K562 (cell line): ENCODE data around the gene ZNF439.

Source experiments
- CTCF ChIP-seq, 3 experiments: IDR thresholded peaks in 2 of 3; conservative IDR thresholded peaks in 1 of 3; 2 replicates each; pipeline ENCODE4 v1.5.1; 2011 to 2012; ENCODE audit warnings: low read length in 3 of 3, mild to moderate bottlenecking in 3 of 3, control low read depth in 2 of 3, improper control_type of control experiment in 1 of 3, inconsistent platforms in 1 of 3, low read depth in 1 of 3, mixed read lengths in 1 of 3, moderate library complexity in 1 of 3; ENCODE audit not compliant: insufficient read depth in 2 of 3
- DNMT1 ChIP-seq: fragments of 450-650 bp; IDR thresholded peaks from 2 replicates; pipeline ENCODE4 v1.6.1; 2016; ENCODE audit warnings: antibody characterized with exemption, mild to moderate bottlenecking
- FOXO4 ChIP-seq: fragments of 450-650 bp; formaldehyde crosslinking; IDR thresholded peaks from 2 replicates; pipeline ENCODE4 v1.4.0; 2020; ENCODE audit warnings: mild to moderate bottlenecking, moderate library complexity
- NFIC ChIP-seq: fragments of 450-650 bp; IDR thresholded peaks from 2 replicates; pipeline ENCODE4 v1.6.1; 2017; ENCODE audit warnings: mild to moderate bottlenecking, inconsistent platforms
- NFIX ChIP-seq: fragments of 250-450 bp; sonication (Bioruptor Pico); IDR thresholded peaks from 2 replicates; pipeline ENCODE4 v1.4.0; 2020; ENCODE audit warnings: low read depth, mild to moderate bottlenecking, moderate library complexity
- SMC3 ChIP-seq: conservative IDR thresholded peaks from 2 replicates; pipeline ENCODE4 v1.6.1; 2011; ENCODE audit warnings: low read depth, low read length, improper control_type of control experiment; ENCODE audit not compliant: insufficient read depth
- TEAD2 ChIP-seq: fragments of 450-650 bp; IDR thresholded peaks from 2 replicates; pipeline ENCODE4 v1.6.1; 2016; ENCODE audit warnings: missing genetic modification characterization, control low read depth, missing compliant biosample characterization
- ZBTB26 ChIP-seq: fragments of 450-650 bp; formaldehyde crosslinking; IDR thresholded peaks from 2 replicates; pipeline ENCODE4 v1.4.0; 2022; ENCODE audit warnings: missing genetic modification characterization
- ZNF644 ChIP-seq: fragments of 200-800 bp; sonication (Bioruptor generic); IDR thresholded peaks from 2 replicates; pipeline ENCODE4 v1.6.1; 2016; ENCODE audit warnings: low read depth, missing genetic modification characterization, missing compliant biosample characterization
- ZNF76 ChIP-seq: fragments of 250-450 bp; sonication (Bioruptor Pico); IDR thresholded peaks from 2 replicates; pipeline ENCODE4 v1.4.0; 2020; ENCODE audit warnings: mild to moderate bottlenecking, moderate library complexity, borderline replicate concordance

- TF ChIP-seq ZNF76 (CRISPR knock-in tag) (no peak), SMC3 (no peak), FOXO4 (CRISPR knock-in tag) (no peak), TEAD2 (tag) (no peak), ZBTB26 (CRISPR knock-in tag) (peak; percentile 29; the same call in 1 of the 2 replicates), DNMT1 (no peak), NFIX (CRISPR knock-in tag) (no peak), CTCF (IDR thresholded peaks at IDR 0.05 in 2 of 3, conservative IDR thresholded peaks at IDR 0.05 in 1 of 3; ENCODE audit: insufficient read depth in 2 of 3, low read depth in 1 of 3, low read length in 3 of 3) (0 out of 6 replicates have a peak, but pooled peaks of 1 of the 3 experiments have one; percentile 8), ZNF644 (no peak), NFIC (peak; percentile 51)
Measured at GRCh38 chr19:11814029-11814699, 34.4 kb upstream of the ZNF439 start, which contains the start of gene ZNF440.
